GM06990 (cell line): ENCODE data around the gene GFPT1.
"Not testable (repeated sequence)": the region's sequence is repeated elsewhere in the genome, so short reads cannot be mapped to it uniquely, and the experiment has no call there.

ENCODE experiments used
- DNase-seq: peaks from one replicate; pipeline ENCODE4 v3.0.0-alpha.2; 2011; ENCODE audit not compliant: insufficient read length; ENCODE audit errors: extremely low read depth
- H3K27me3 ChIP-seq: replicated peaks from 2 replicates; pipeline ENCODE4 v1.6.0; 2011; ENCODE audit warnings: low read length; ENCODE audit not compliant: control insufficient read depth, insufficient read depth
- H3K36me3 ChIP-seq: 2 replicates; pipeline ENCODE4 v1.5.1; 2011; ENCODE audit warnings: low read length; ENCODE audit not compliant: control insufficient read depth, insufficient read depth
- H3K4me3 ChIP-seq: replicated peaks from 2 replicates; pipeline ENCODE4 v1.5.1; 2011; ENCODE audit warnings: low read depth, mild to moderate bottlenecking, control low read depth, low read length
- TF ChIP-seq, protein P1 (sequence below): IDR thresholded peaks from 2 replicates; pipeline ENCODE4 v1.5.1; 2011; ENCODE audit warnings: low read length, control low read depth, mild to moderate bottlenecking, inconsistent platforms; ENCODE audit not compliant: insufficient read depth, poor library complexity, severe bottlenecking

Gene GFPT1

DNA sequence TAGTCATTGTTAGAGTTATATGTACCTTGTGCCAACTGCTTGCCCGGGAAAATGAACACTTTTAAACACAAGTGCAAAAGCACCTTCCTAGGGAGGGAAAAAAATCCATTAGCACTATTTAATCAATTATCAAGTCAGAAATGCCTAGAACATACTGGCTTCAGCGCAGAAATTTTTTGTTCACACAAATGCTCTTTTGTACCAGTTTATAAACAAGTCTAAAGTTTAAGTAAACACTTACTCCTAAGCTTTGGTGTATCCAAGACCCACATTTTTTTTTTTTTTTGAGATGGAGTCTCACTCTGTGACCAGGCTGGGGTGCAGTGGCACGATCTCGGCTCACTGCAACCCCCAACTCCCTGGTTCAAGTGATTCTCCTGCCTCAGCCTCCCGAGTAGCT, 30.6 kb downstream of the GFPT1 start:
- DNase-seq, result no peak
- H3K27me3 ChIP-seq, result no peaks in the 10 kb centered on the region
- H3K4me3 ChIP-seq, result no peak overlapping the region
- TF ChIP-seq, protein P1, sequence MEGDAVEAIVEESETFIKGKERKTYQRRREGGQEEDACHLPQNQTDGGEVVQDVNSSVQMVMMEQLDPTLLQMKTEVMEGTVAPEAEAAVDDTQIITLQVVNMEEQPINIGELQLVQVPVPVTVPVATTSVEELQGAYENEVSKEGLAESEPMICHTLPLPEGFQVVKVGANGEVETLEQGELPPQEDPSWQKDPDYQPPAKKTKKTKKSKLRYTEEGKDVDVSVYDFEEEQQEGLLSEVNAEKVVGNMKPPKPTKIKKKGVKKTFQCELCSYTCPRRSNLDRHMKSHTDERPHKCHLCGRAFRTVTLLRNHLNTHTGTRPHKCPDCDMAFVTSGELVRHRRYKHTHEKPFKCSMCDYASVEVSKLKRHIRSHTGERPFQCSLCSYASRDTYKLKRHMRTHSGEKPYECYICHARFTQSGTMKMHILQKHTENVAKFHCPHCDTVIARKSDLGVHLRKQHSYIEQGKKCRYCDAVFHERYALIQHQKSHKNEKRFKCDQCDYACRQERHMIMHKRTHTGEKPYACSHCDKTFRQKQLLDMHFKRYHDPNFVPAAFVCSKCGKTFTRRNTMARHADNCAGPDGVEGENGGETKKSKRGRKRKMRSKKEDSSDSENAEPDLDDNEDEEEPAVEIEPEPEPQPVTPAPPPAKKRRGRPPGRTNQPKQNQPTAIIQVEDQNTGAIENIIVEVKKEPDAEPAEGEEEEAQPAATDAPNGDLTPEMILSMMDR, result no peak
- peaks cover 9% of the 10 kb centered on the region for H3K36me3 ChIP-seq

DNA sequence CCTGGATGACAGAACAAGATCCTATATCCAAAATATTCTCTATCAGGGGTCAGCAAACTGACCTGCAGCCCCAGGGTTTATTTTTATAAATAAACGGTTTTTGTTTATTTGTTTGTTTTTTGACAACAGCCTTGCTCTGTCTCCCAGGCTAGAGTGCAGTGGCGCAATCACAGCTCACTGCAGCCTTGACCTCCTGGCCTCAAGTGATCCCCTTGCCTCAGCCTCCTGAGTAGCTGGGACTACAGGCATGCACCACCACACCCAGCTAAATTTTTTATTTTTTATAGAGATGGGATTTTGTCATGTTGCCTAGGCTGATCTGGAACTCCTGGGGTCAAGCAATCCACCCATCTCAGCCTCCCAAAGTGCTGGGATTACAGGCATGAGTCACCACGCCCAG, 32.1 kb downstream of the GFPT1 start:
- H3K27me3 ChIP-seq, H3K4me3 ChIP-seq, H3K36me3 ChIP-seq, DNase-seq: not testable (repeated sequence)

DNA sequence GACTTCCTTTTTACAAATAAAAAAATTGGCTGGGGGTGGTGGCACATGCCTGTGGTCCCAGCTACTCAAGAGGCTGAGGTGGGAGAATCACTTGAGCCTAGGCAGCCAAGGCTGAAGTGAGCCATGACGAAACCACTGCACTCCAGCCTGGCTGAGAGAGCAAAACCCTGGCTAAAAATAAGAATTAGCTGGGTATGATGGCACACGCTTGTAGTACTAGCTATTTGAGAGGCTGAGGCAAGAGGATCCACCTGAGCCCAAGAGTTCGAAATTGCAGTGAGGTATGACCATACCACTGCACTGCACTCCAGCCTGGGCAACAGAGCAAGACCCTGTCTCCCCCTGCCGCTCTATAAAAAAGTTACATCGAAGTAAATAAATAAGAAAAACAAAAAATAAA, 33.7 kb downstream of the GFPT1 start:
- Histone ChIP-seq H3K4me3 (no peak overlapping the region), H3K27me3 (no peaks in the 10 kb centered on the region), H3K36me3 (peaks cover 15% of the 10 kb centered on the region)
- TF ChIP-seq, protein P1, result no peak
- no peak for DNase-seq

DNA sequence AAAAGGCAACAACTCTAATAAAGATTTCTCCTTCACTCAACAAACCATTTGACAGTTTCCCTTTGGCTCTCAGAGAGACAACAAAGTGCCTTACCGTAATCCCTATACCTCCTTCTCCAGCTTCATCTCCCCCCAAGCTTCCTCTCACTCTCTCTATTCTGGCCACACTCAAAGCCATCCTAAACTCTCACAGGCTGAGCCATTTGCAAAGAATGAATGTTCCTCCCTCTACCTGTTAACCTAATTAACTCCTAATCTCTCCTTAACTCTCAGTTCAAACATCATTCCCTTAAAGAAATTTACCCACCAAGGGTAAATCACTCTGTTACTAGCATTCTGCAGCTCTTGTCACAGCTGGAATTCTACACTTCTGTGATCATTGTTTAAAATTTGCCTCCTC, 38.2 kb downstream of the GFPT1 start:
- DNase-seq, result no peak
- H3K27me3 ChIP-seq, result no peaks in the 10 kb centered on the region
- no peak overlapping the region for H3K4me3 ChIP-seq
- peaks cover 18% of the 10 kb centered on the region for H3K36me3 ChIP-seq
- TF ChIP-seq, protein P1, result no peak

DNA sequence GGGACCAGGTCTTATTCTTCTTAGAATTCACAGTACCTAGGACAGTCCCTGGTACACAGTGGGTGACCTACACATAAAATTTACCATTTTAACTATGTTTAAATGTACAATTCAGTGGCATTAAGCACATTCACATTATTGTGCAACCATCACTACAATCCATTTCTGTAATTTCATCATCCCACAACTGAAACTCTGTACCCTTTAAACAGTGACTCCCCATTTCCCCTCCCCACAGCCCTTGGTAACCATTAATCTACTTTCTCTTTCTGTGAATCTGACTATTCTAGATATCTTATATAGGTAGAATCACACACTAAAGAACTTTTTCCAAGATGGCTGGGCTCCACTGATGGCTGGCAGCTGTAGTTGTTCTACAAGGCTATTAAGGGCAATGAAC, 41.6 kb downstream of the GFPT1 start:
- peaks cover 24% of the 10 kb centered on the region for H3K36me3 ChIP-seq
- no peak overlapping the region for H3K4me3 ChIP-seq
- no peaks in the 10 kb centered on the region for H3K27me3 ChIP-seq
- TF ChIP-seq, protein P1, result no peak
- DNase-seq, result no peak

DNA sequence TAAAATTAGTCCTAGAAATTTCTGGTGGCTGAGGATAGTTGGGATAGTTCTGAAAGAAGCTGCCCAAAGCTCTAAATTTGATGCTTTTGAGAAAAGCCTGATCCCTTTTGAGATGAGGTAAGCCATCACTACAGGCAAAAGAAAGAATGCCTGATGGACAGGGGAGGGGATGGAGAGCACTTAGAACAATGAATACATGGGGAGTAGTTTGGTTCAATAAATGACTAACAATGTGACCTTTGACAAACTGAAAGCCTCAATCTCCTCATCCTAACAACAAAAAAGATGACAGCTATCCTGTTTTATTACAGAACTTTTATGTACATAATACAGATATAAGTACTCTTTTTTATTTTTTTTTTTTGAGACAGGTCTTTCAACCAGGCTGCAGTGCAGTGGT, 42.7 kb downstream of the GFPT1 start:
- TF ChIP-seq, protein P1, result no peak
- DNase-seq, result no peak
- Histone ChIP-seq H3K36me3 (peaks cover 24% of the 10 kb centered on the region), H3K27me3 (no peaks in the 10 kb centered on the region), H3K4me3 (no peak overlapping the region)
